ENCODE results near the gene DAB2.

DNA sequence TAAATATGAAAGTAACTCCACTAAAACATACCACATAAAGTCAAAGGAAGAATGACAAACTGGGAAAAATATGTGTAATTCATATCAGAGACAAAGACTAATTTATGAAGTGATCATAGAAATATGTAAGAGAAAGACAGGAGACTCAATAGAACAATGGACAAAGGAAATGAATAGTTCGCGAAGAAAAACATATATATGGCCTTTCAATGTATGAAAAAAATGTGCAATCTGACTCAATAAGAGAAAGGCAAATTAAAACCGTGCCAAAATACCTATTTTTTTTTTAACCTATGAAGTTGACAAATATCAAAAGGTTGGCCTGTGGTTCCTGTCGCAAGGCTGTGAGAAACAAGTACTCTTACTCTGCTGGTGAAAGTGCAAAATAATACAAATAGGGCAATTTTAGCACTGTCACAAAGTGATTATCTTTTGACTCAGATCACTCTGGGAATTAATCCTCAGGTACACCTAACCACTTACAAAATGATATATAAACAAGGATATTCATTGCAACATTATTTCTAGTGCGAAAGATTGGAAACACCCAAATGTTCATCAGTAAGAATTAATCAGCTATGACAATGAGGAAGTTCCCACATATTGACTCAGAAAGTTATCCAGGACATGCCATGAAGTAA is 64.2 kb downstream of the DAB2 start:
- TF ChIP-seq, protein P1, sequence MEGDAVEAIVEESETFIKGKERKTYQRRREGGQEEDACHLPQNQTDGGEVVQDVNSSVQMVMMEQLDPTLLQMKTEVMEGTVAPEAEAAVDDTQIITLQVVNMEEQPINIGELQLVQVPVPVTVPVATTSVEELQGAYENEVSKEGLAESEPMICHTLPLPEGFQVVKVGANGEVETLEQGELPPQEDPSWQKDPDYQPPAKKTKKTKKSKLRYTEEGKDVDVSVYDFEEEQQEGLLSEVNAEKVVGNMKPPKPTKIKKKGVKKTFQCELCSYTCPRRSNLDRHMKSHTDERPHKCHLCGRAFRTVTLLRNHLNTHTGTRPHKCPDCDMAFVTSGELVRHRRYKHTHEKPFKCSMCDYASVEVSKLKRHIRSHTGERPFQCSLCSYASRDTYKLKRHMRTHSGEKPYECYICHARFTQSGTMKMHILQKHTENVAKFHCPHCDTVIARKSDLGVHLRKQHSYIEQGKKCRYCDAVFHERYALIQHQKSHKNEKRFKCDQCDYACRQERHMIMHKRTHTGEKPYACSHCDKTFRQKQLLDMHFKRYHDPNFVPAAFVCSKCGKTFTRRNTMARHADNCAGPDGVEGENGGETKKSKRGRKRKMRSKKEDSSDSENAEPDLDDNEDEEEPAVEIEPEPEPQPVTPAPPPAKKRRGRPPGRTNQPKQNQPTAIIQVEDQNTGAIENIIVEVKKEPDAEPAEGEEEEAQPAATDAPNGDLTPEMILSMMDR (IDR thresholded peaks at IDR 0.05; ENCODE audit: low read length), result no peak
- no peak for TF ChIP-seq EZH2 (IDR thresholded peaks at IDR 0.05; ENCODE audit: borderline replicate concordance, low read length)
